VCaP (cell line): Measurements from ENCODE around the gene ARHGAP23.
"Not testable (repeated sequence)": the region's sequence is repeated elsewhere in the genome, so short reads cannot be mapped to it uniquely, and the experiment has no call there.

Experiments
- H3K27ac ChIP-seq: fragments of 450-650 bp; 2 replicates; pipeline ENCODE4 v1.5.1; 2017
- TF ChIP-seq, protein P1 (sequence below): fragments of 450-650 bp; conservative IDR thresholded peaks from 2 replicates; pipeline ENCODE4 v1.5.1; 2017; ENCODE audit warnings: mild to moderate bottlenecking, moderate library complexity

ARHGAP23 gene

GRCh38 chr17:38430316-38430715 lies 2.1 kb downstream of the ARHGAP23 start:
- H3K27ac ChIP-seq: no peak overlapping the region
- TF ChIP-seq, protein P1, sequence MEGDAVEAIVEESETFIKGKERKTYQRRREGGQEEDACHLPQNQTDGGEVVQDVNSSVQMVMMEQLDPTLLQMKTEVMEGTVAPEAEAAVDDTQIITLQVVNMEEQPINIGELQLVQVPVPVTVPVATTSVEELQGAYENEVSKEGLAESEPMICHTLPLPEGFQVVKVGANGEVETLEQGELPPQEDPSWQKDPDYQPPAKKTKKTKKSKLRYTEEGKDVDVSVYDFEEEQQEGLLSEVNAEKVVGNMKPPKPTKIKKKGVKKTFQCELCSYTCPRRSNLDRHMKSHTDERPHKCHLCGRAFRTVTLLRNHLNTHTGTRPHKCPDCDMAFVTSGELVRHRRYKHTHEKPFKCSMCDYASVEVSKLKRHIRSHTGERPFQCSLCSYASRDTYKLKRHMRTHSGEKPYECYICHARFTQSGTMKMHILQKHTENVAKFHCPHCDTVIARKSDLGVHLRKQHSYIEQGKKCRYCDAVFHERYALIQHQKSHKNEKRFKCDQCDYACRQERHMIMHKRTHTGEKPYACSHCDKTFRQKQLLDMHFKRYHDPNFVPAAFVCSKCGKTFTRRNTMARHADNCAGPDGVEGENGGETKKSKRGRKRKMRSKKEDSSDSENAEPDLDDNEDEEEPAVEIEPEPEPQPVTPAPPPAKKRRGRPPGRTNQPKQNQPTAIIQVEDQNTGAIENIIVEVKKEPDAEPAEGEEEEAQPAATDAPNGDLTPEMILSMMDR: no peak

- TF ChIP-seq, protein P1: no peak
Measured at GRCh38 chr17:38430822-38431221, 2.6 kb downstream of the ARHGAP23 start.

GRCh38 chr17:38431346-38432145 lies 3.3 kb downstream of the ARHGAP23 start:
- TF ChIP-seq, protein P1: no peak
- no peak overlapping the region for H3K27ac ChIP-seq

More at GRCh38 chr17:38430822-38431221, 2.6 kb downstream of the ARHGAP23 start:
- H3K27ac ChIP-seq: no peak overlapping the region

- TF ChIP-seq, protein P1: no peak
- no peak overlapping the region for H3K27ac ChIP-seq
Measured at GRCh38 chr17:38434178-38434665, 6.0 kb downstream of the ARHGAP23 start.

GRCh38 chr17:38435795-38436194 lies 7.5 kb downstream of the ARHGAP23 start:
- H3K27ac ChIP-seq: no peak overlapping the region
- TF ChIP-seq, protein P1: no peak

- H3K27ac ChIP-seq: no peak overlapping the region
- TF ChIP-seq, protein P1: no peak
Measured at GRCh38 chr17:38436386-38436785, 8.1 kb downstream of the ARHGAP23 start.

- H3K27ac ChIP-seq: not testable (repeated sequence)
Measured at GRCh38 chr17:38437313-38437712, 9.0 kb downstream of the ARHGAP23 start.

DNA sequence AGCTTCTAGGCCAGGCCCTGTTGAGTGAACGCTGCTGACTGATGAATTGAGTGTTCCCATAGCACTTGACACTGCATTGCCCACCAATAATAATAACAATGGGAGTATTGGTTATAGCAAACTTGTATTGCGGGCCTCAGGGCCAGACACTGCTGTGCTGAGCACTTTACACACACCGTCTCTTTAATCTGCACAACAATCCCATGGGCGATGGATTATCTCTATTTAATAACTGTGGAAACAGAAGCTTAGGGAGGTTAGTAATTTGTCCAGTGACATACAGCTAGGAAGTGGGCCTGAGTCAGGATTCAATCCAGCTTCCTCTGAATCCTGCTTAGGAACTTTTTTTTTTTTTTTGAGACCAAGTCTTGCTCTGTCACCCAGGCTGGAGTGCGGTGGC lies 11.2 kb downstream of the ARHGAP23 start:
- H3K27ac ChIP-seq: no peak overlapping the region
- TF ChIP-seq, protein P1: no peak
